HepG2 (cell line): ENCODE measurements around the gene PGM2. TPM values are rescaled to one million over a fixed set of nuclear protein-coding genes. Genes with fewer than 3 reads are reported as not detected.
A peak's percentile ranks its signal among the peaks of the same experiment; 100 is the strongest.

Experiments used
- GATAD1 ChIP-seq: IDR thresholded peaks from 2 replicates; pipeline ENCODE4 v1.6.1; 2016; ENCODE audit warnings: missing genetic modification reagents, missing compliant biosample characterization
- HNRNPL ChIP-seq: fragments of 200-400 bp; formaldehyde crosslinking; IDR thresholded peaks from 2 replicates; pipeline ENCODE4 v1.6.1; 2017; ENCODE audit warnings: mild to moderate bottlenecking, low read depth, low read length
- KAT7 ChIP-seq: IDR thresholded peaks from 2 replicates; pipeline ENCODE4 v1.6.1; 2018; ENCODE audit warnings: borderline replicate concordance, missing compliant biosample characterization
- KLF15 ChIP-seq: sonication (generic); formaldehyde crosslinking; IDR thresholded peaks from 2 replicates; pipeline ENCODE4 v1.8.1; 2023; ENCODE audit warnings: borderline replicate concordance, mild to moderate bottlenecking, inconsistent platforms, missing genetic modification reagents, mixed read lengths
- NFKB2 ChIP-seq: sonication (generic); formaldehyde crosslinking; IDR thresholded peaks from 2 replicates; pipeline ENCODE4 v1.4.0; 2020; ENCODE audit warnings: missing genetic modification reagents, borderline replicate concordance
- PHB2 ChIP-seq: fragments of 450-650 bp; IDR thresholded peaks from 2 replicates; pipeline ENCODE4 v1.6.1; 2018; ENCODE audit not compliant: partially characterized antibody
- TAF15 ChIP-seq: fragments of 200-400 bp; formaldehyde crosslinking; IDR thresholded peaks from one replicate; pipeline ENCODE4 v1.6.1; 2018; ENCODE audit warnings: mild to moderate bottlenecking, low read depth, low read length; ENCODE audit not compliant: poor library complexity, severe bottlenecking
- YEATS4 ChIP-seq: sonication (generic); formaldehyde crosslinking; IDR thresholded peaks from 2 replicates; pipeline ENCODE4 v1.4.0; 2020; ENCODE audit warnings: missing genetic modification reagents, borderline replicate concordance
- ZBTB38 ChIP-seq: sonication (generic); formaldehyde crosslinking; IDR thresholded peaks from 2 replicates; pipeline ENCODE4 v1.5.1; 2020; ENCODE audit warnings: mild to moderate bottlenecking, missing genetic modification reagents
- ZFP82 ChIP-seq: sonication (generic); formaldehyde crosslinking; IDR thresholded peaks from 2 replicates; pipeline ENCODE4 v1.5.1; 2020; ENCODE audit warnings: mild to moderate bottlenecking, missing genetic modification reagents, borderline replicate concordance
- ZKSCAN8 ChIP-seq: IDR thresholded peaks from 2 replicates; pipeline ENCODE4 v1.6.1; 2016; ENCODE audit warnings: borderline replicate concordance, missing genetic modification reagents, missing compliant biosample characterization
- ZNF17 ChIP-seq: sonication (generic); formaldehyde crosslinking; IDR thresholded peaks from 2 replicates; pipeline ENCODE4 v1.5.0; 2020; ENCODE audit warnings: mild to moderate bottlenecking, missing genetic modification reagents
- ZNF317 ChIP-seq: sonication (generic); formaldehyde crosslinking; IDR thresholded peaks from 2 replicates; pipeline ENCODE4 v1.5.0; 2020; ENCODE audit warnings: mild to moderate bottlenecking, missing genetic modification reagents
- ZNF430 ChIP-seq: sonication (generic); formaldehyde crosslinking; IDR thresholded peaks from 2 replicates; pipeline ENCODE4 v1.9.0; 2021; ENCODE audit warnings: mild to moderate bottlenecking, missing genetic modification reagents
- ZNF484 ChIP-seq: sonication (generic); formaldehyde crosslinking; IDR thresholded peaks from 2 replicates; pipeline ENCODE4 v1.5.1; 2020; ENCODE audit warnings: mild to moderate bottlenecking, low read depth, missing genetic modification reagents, borderline replicate concordance
- ZNF589 ChIP-seq: sonication (generic); formaldehyde crosslinking; conservative IDR thresholded peaks from 2 replicates; pipeline ENCODE4 v1.8.0; 2022; ENCODE audit warnings: mild to moderate bottlenecking, moderate library complexity, missing genetic modification reagents
- polyA plus RNA-seq, 8 experiments: library from polyadenylated mRNA; depleted of rRNA in 3 of 8; stranded (reverse) in 7 of 8; unstranded in 1 of 8; fragments of >200 nt; fragmentation: Illumina TruSeq in 4 of 8; extraction: Trizol in 4 of 8; gene quantifications; 2 replicates each; pipeline versions ENCODE4 v1.2.1 to v1.2.3, GENCODE V29; 2011 to 2016; ENCODE audit warnings: low read depth in 4 of 8, missing spikeins in 1 of 8, mixed read lengths in 1 of 8; ENCODE audit not compliant: insufficient read depth in 1 of 8
- total RNA-seq, 5 experiments: library from RNA; depleted of rRNA; stranded (reverse); fragments of >200 nt; fragmentation: Illumina TruSeq; extraction: Trizol; gene quantifications; 2 replicates each; pipeline ENCODE4 v1.2.3, GENCODE V29; 2016; ENCODE audit warnings: low read depth in 1 of 5
- TF ChIP-seq, protein P1 (sequence below): sonication (generic); formaldehyde crosslinking; IDR thresholded peaks from 2 replicates; pipeline ENCODE4 v1.8.1; 2023; ENCODE audit warnings: missing genetic modification reagents, inconsistent platforms, borderline replicate concordance
- TF ChIP-seq, protein P2 (sequence below): sonication (generic); formaldehyde crosslinking; IDR thresholded peaks from 2 replicates; pipeline ENCODE4 v1.8.1; 2023; ENCODE audit warnings: missing genetic modification reagents, mild to moderate bottlenecking, borderline replicate concordance
- TF ChIP-seq, protein P3 (sequence below): sonication (generic); formaldehyde crosslinking; IDR thresholded peaks from 2 replicates; pipeline ENCODE4 v1.4.0; 2020; ENCODE audit warnings: missing genetic modification reagents, borderline replicate concordance
- TF ChIP-seq, protein P4 (sequence below): sonication (generic); formaldehyde crosslinking; IDR thresholded peaks from 2 replicates; pipeline ENCODE4 v1.8.1; 2023; ENCODE audit warnings: mild to moderate bottlenecking, inconsistent platforms, moderate library complexity, missing genetic modification reagents, borderline replicate concordance
- TF ChIP-seq, protein P5 (sequence below): sonication (generic); formaldehyde crosslinking; IDR thresholded peaks from 2 replicates; pipeline ENCODE4 v1.4.0; 2020; ENCODE audit warnings: low read depth, mild to moderate bottlenecking, missing genetic modification reagents

Gene PGM2
- total and polyA plus RNA-seq, 2 of the 13 experiments (the other 11 are each of a cell fraction or from before 2014, with no cell fraction given), result 14.6 to 36.9 TPM

DNA sequence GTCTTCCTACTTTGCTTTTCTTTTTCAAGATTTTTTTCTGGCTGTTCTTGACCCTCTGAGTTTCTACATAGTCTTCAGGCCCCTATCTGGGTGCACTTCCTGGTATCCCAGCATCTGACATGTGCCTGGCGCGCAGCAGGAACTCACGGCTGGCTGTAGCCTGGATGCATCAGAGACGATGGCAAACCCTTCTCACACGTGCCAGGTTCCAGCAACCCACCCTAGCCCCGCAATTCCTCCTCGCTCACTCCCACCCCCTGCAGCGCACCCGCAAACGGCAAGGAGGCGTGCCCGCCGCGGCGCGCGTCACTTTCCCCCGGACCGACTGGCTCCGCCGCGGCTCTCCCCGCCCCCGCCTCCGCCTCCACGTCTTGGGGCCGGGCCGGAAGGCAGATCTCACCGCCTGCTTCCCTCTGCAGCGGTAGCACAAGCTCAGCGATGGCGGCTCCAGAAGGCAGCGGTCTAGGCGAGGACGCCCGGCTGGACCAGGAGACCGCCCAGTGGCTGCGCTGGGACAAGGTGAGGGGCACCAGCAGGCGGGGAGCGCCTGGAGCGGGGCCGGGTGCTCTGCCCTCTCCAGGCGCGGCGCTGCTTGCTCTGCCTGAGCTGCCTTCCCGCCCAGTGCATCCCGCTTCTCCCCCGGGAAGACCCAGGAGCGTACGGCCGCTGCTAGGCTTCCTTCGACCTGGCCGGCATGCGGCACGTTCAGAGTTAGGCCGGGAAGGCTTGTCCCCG lies at the start of gene PGM2 (continued):
- TF ChIP-seq, protein P1, sequence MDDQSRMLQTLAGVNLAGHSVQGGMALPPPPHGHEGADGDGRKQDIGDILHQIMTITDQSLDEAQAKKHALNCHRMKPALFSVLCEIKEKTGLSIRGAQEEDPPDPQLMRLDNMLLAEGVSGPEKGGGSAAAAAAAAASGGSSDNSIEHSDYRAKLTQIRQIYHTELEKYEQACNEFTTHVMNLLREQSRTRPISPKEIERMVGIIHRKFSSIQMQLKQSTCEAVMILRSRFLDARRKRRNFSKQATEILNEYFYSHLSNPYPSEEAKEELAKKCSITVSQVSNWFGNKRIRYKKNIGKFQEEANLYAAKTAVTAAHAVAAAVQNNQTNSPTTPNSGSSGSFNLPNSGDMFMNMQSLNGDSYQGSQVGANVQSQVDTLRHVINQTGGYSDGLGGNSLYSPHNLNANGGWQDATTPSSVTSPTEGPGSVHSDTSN, result no peak
- TF ChIP-seq ZNF589, result 0 out of 2 replicates have a peak, but pooled peaks have one; percentile 19
- no peak for TF ChIP-seq ZKSCAN8 (CRISPR knock-in tag)
- no peak for TF ChIP-seq ZNF484 (CRISPR knock-in tag)
- peak; percentile 21; the same call in 1 of the 2 replicates for TF ChIP-seq GATAD1 (CRISPR knock-in tag)
- TF ChIP-seq PHB2, result no peak
- TF ChIP-seq KAT7, result 0 out of 2 replicates have a peak, but pooled peaks have one; percentile 41
- TF ChIP-seq ZNF430 (CRISPR knock-in tag), result peak; percentile 66; the same call in 1 of the 2 replicates
- TF ChIP-seq, protein P2, sequence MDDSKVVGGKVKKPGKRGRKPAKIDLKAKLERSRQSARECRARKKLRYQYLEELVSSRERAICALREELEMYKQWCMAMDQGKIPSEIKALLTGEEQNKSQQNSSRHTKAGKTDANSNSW (CRISPR knock-in tag), result no peak; the same call in 1 of the 2 replicates
- TF ChIP-seq, protein P3, sequence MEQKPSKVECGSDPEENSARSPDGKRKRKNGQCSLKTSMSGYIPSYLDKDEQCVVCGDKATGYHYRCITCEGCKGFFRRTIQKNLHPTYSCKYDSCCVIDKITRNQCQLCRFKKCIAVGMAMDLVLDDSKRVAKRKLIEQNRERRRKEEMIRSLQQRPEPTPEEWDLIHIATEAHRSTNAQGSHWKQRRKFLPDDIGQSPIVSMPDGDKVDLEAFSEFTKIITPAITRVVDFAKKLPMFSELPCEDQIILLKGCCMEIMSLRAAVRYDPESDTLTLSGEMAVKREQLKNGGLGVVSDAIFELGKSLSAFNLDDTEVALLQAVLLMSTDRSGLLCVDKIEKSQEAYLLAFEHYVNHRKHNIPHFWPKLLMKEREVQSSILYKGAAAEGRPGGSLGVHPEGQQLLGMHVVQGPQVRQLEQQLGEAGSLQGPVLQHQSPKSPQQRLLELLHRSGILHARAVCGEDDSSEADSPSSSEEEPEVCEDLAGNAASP (CRISPR knock-in tag), result peak; percentile 15; the same call in 1 of the 2 replicates
- TF ChIP-seq, protein P4, sequence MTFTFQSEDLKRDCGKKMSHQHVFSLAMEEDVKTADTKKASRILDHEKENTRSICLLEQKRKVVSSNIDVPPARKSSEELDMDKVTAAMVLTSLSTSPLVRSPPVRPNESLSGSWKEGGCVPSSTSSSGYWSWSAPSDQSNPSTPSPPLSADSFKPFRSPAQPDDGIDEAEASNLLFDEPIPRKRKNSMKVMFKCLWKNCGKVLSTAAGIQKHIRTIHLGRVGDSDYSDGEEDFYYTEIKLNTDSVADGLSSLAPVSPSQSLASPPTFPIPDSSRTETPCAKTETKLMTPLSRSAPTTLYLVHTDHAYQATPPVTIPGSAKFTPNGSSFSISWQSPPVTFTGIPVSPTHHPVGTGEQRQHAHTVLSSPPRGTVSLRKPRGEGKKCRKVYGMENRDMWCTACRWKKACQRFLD (CRISPR knock-in tag), result no peak; the same call in 1 of the 2 replicates
- peak; percentile 67; the same call in 1 of the 2 replicates for TF ChIP-seq YEATS4 (CRISPR knock-in tag)
- TF ChIP-seq KLF15, result no peak
- no peak for TF ChIP-seq ZFP82
- 0 out of 2 replicates have a peak, but pooled peaks have one; percentile 53 for TF ChIP-seq ZBTB38 (CRISPR knock-in tag)
- TF ChIP-seq, protein P5, sequence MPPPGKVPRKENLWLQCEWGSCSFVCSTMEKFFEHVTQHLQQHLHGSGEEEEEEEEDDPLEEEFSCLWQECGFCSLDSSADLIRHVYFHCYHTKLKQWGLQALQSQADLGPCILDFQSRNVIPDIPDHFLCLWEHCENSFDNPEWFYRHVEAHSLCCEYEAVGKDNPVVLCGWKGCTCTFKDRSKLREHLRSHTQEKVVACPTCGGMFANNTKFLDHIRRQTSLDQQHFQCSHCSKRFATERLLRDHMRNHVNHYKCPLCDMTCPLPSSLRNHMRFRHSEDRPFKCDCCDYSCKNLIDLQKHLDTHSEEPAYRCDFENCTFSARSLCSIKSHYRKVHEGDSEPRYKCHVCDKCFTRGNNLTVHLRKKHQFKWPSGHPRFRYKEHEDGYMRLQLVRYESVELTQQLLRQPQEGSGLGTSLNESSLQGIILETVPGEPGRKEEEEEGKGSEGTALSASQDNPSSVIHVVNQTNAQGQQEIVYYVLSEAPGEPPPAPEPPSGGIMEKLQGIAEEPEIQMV (CRISPR knock-in tag), result peak; percentile 81
- no peak for TF ChIP-seq HNRNPL
- no peak for TF ChIP-seq TAF15
- no peak for TF ChIP-seq ZNF17
- TF ChIP-seq NFKB2, result peak; percentile 83; the same call in 1 of the 2 replicates
- TF ChIP-seq ZNF317 (CRISPR knock-in tag), result no peak
